ENCODE measurements around the gene CFAP97.
A peak's percentile ranks its signal among the peaks of the same experiment; 100 is the strongest.

Gene CFAP97

DNA sequence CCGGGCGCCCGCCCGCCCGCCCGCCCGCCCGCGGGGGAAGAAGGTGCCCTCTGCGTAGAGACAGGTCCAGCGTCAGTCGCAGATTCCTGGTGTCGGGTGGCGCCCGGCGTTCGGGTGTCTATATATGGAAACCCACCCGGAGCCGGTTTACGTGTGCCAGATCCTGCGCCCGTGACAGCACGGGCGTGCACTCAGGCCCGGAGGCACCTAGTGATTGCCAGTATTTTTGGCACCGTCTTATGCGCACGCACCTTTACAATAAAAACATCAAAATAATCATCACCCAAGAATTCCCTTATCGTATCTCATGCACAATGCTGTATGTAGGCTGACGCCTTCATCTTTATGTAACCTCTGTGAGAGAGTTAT lies 60.2 kb downstream of the CFAP97 start:
- TF ChIP-seq EZH2 (IDR thresholded peaks at IDR 0.05), result no peak
- TF ChIP-seq FOXP2 (optimal IDR thresholded peaks at IDR 0.05; ENCODE audit: control extremely low read depth, extremely low read length, insufficient read depth), result no peak
- TF ChIP-seq POLR2AphosphoS5 (IDR thresholded peaks at IDR 0.05; ENCODE audit: borderline replicate concordance, low read depth, low read length), result no peak
- Histone ChIP-seq H3K4me3 (peak overlapping the region; percentile 89), H3K36me3 (ENCODE audit: insufficient read depth, low read length) (0 out of 2 replicates have a peak, but pooled peaks cover 5% of the 10 kb centered on the region), H3K27ac (no peak overlapping the region), H3K9ac (ENCODE audit: insufficient read length) (peak overlapping the region; percentile 69), H3K9me3 (ENCODE audit: low read depth, low read length) (no peaks in the 10 kb centered on the region)
- no peak for DNase-seq (ENCODE audit: low read depth, low spot score)

DNA sequence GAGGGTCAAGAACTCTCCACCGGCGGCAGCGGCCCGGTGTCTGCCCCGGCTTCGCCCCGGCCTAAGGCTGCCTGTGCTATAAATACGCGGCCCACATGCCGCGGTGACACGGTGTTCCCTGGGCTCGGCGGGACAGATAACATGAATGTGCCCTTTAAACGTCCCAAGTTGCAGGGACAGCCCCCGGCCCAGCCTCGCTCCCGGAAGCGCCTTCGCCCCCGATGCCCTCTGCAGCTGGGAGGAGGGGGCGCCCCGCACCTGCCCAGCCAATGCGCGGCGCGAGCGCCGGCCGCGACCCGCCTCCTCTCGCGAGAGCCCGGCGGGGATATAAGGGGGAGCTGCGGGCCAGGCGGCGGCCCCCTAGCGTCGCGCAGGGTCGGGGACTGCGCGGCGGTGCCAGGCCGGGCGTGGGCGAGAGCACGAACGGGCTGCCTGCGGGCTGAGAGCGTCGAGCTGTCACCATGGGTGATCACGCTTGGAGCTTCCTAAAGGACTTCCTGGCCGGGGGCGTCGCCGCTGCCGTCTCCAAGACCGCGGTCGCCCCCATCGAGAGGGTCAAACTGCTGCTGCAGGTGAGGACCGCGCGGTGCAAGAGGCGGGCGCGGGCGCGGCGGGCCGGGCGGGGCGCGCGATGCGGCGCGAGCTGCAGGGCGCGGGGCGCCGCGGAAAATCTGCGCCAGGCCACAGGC lies 60.7 kb downstream of the CFAP97 start, which contains the start of gene SLC25A4:
TSS of gene SLC25A4 (plus strand) at position 355 of the 689 bp plus-strand sequence. CDS start at position 462, 107 bp downstream.
- Histone ChIP-seq H3K27ac (no peak within 1 kb of the TSS), H3K9me3 (ENCODE audit: low read depth, low read length) (no peaks in the 10 kb centered on the region), H3K4me3 (peak within 1 kb of the TSS; percentile 89), H3K36me3 (ENCODE audit: insufficient read depth, low read length) (0 out of 2 replicates have a peak, but pooled peaks cover 5% of the 10 kb centered on the region), H3K9ac (ENCODE audit: insufficient read length) (peak within 1 kb of the TSS; percentile 72)
- DNase-seq (ENCODE audit: low read depth, low spot score), result no peak
- TF ChIP-seq EZH2 (IDR thresholded peaks at IDR 0.05) (no peak), FOXP2 (optimal IDR thresholded peaks at IDR 0.05; ENCODE audit: control extremely low read depth, extremely low read length, insufficient read depth) (peak; percentile 16), POLR2AphosphoS5 (IDR thresholded peaks at IDR 0.05; ENCODE audit: borderline replicate concordance, low read depth, low read length) (peak; percentile 88)

DNA sequence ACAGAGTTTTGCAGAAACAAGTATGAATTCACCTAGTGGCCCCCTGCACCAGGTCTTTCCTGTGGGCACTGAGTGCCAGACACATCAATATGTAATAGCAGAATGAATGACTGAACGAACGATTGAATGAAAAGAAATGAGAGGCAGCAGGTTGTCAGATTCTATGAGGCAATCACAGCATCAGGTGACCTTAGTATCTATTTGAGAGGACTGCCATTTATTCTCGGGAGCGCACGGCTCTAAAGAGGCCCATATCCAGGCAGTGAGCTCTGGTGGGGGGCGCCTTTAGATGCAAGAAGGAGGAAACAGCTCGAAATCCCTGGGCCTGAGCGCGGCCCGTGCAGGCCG lies 61.3 kb downstream of the CFAP97 start:
- H3K27ac ChIP-seq, result no peak overlapping the region
- H3K36me3 ChIP-seq (ENCODE audit: insufficient read depth, low read length), result 0 out of 2 replicates have a peak, but pooled peaks cover 5% of the 10 kb centered on the region
- no peak for TF ChIP-seq FOXP2 (optimal IDR thresholded peaks at IDR 0.05; ENCODE audit: control extremely low read depth, extremely low read length, insufficient read depth)
- TF ChIP-seq EZH2 (IDR thresholded peaks at IDR 0.05), result no peak
- no peak for TF ChIP-seq POLR2AphosphoS5 (IDR thresholded peaks at IDR 0.05; ENCODE audit: borderline replicate concordance, low read depth, low read length)
- peak overlapping the region; percentile 72 for H3K9ac ChIP-seq (ENCODE audit: insufficient read length)
- no peak for DNase-seq (ENCODE audit: low read depth, low spot score)
- H3K9me3 ChIP-seq (ENCODE audit: low read depth, low read length), result no peaks in the 10 kb centered on the region
- peak overlapping the region; percentile 89 for H3K4me3 ChIP-seq

DNA sequence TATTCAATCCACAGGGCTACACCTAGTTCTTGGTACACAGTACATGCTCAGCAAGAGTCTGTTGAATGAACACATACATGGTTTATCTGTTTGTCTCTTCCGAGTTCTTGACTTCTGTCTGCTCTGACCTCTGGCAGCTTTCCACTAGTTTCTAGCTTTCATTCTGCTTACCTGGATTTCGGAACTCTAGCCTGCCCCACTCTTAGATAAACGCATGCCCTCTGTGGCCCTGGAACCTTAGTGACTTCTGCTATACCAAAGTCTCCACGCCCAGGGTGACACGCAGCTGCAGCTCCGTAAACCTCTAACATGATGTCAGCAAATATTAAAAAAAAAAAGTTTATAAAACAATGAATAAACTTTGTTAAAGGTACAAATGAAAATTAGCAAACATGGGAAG lies 62.0 kb downstream of the CFAP97 start:
- H3K9me3 ChIP-seq (ENCODE audit: low read depth, low read length), result no peaks in the 10 kb centered on the region
- no peak overlapping the region for H3K4me3 ChIP-seq
- no peak overlapping the region for H3K9ac ChIP-seq (ENCODE audit: insufficient read length)
- no peak overlapping the region for H3K27ac ChIP-seq
- 0 out of 2 replicates have a peak, but pooled peaks cover 4% of the 10 kb centered on the region for H3K36me3 ChIP-seq (ENCODE audit: insufficient read depth, low read length)
- no peak for TF ChIP-seq POLR2AphosphoS5 (IDR thresholded peaks at IDR 0.05; ENCODE audit: borderline replicate concordance, low read depth, low read length)
- no peak for TF ChIP-seq EZH2 (IDR thresholded peaks at IDR 0.05)
- no peak for TF ChIP-seq FOXP2 (optimal IDR thresholded peaks at IDR 0.05; ENCODE audit: control extremely low read depth, extremely low read length, insufficient read depth)
- no peak for DNase-seq (ENCODE audit: low read depth, low spot score)

DNA sequence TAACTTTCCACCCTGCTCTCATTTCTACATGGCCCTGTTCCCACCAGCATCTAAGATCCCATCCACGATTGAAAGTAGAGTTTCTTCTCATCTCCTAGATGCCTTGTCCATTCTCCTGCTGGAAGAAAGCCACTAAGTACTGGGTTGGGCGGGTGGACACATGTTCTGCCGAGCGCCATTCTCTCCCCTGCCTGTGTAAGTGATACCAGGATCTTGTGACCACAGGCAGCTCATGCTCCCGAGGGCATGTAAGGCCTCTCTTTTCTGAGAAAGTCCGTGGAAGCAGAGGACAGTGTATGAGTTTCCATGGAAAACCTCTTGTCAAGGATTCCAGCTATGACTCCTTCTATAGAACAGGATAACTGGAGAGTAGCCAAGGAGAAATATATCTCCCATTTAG lies 64.1 kb downstream of the CFAP97 start:
- no peak overlapping the region for H3K4me3 ChIP-seq
- H3K27ac ChIP-seq, result no peak overlapping the region
- no peaks in the 10 kb centered on the region for H3K36me3 ChIP-seq (ENCODE audit: insufficient read depth, low read length)
- H3K9me3 ChIP-seq (ENCODE audit: low read depth, low read length), result no peaks in the 10 kb centered on the region
- DNase-seq (ENCODE audit: low read depth, low spot score), result no peak
- no peak for TF ChIP-seq FOXP2 (optimal IDR thresholded peaks at IDR 0.05; ENCODE audit: control extremely low read depth, extremely low read length, insufficient read depth)
- TF ChIP-seq EZH2 (IDR thresholded peaks at IDR 0.05), result no peak
- TF ChIP-seq POLR2AphosphoS5 (IDR thresholded peaks at IDR 0.05; ENCODE audit: borderline replicate concordance, low read depth, low read length), result no peak
- H3K9ac ChIP-seq (ENCODE audit: insufficient read length), result no peak overlapping the region

DNA sequence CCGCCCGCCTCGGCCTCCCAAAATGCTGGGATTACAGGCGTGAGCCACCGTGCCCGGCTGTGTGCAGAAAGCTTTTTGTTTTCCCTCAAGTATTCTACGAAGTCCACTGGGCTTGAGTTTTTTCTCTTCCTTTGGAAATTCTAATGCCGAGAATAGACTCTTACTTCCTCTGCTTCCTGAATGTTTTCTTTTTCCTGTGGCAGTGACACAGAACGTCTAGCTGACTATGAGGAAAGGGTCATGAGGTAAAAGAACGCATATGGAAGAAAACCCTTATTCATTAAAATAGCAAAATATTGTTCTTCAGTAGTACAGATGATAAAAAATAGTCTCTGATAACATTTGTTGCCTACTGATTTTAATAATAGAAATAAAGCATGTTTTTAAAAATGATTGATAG lies 65.6 kb downstream of the CFAP97 start:
- Histone ChIP-seq H3K27ac (no peak overlapping the region), H3K36me3 (ENCODE audit: insufficient read depth, low read length) (no peaks in the 10 kb centered on the region), H3K9me3 (ENCODE audit: low read depth, low read length) (no peaks in the 10 kb centered on the region), H3K9ac (ENCODE audit: insufficient read length) (no peak overlapping the region), H3K4me3 (no peak overlapping the region)
- TF ChIP-seq EZH2 (IDR thresholded peaks at IDR 0.05) (no peak), POLR2AphosphoS5 (IDR thresholded peaks at IDR 0.05; ENCODE audit: borderline replicate concordance, low read depth, low read length) (no peak), FOXP2 (optimal IDR thresholded peaks at IDR 0.05; ENCODE audit: control extremely low read depth, extremely low read length, insufficient read depth) (no peak)
- no peak for DNase-seq (ENCODE audit: low read depth, low spot score)

DNA sequence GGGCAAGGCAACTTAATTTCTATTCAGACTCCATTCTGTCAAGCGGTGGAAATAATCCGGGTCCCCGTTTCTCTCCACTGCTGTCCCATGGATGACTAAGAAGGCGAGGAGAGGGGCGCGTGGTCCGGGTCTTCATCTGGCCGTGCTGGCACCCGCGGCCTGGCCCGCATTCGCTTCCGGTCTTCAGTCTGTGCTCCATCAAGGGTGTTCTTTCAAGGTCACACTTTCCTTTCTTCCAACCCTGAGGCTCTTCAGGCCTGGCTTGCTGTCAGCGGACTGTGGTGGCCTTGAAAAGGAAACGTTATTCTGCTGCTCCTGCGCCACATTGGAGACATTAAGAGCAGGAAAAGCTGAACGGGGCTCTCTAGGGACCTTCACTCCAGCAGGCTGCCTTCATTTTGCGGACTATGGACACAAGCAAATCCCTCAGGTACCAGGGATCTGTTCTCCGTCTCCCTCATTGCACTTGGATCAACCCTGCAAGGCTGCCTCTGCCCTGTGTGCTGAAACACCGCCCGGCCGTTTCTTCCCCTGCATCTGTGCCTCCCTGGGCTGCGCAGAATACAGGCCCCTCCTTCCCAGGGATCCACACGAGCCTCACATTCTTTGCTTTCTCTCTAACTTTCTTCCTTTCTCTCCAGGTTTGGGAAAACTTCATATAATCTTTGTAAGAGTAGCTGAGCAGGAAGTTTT lies 66.4 kb downstream of the CFAP97 start:
- Histone ChIP-seq H3K27ac (no peak overlapping the region), H3K36me3 (ENCODE audit: insufficient read depth, low read length) (no peaks in the 10 kb centered on the region), H3K9me3 (ENCODE audit: low read depth, low read length) (no peaks in the 10 kb centered on the region), H3K9ac (ENCODE audit: insufficient read length) (no peak overlapping the region), H3K4me3 (no peak overlapping the region)
- TF ChIP-seq POLR2AphosphoS5 (IDR thresholded peaks at IDR 0.05; ENCODE audit: borderline replicate concordance, low read depth, low read length), result no peak
- TF ChIP-seq EZH2 (IDR thresholded peaks at IDR 0.05), result no peak
- no peak for TF ChIP-seq FOXP2 (optimal IDR thresholded peaks at IDR 0.05; ENCODE audit: control extremely low read depth, extremely low read length, insufficient read depth)
- no peak for DNase-seq (ENCODE audit: low read depth, low spot score)

DNA sequence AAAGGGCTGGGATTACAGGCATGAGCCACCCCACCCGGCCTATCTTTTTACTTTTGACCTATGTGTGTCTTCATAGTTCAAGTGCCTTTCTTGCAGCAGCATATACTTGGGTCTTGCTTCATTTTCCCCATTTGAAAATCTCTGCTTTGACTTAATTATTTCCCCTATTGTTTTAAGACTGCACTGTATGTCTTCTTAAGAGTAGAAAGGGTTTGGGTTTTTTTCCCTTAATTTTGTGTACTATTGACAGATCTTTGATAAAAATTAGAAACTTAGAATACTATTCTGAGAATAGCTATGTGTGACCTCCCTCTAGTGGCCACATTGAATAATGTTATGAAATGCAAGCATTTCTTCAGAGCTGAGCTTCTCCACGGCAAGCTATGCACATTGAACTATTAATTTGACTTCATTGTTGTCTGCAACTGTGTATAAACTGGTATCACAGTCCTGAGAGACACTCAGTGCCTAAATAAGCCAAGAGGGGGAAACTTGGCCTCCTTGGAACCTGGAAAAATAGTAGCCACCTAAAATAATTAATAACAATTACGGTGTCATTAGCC lies 69.4 kb downstream of the CFAP97 start:
- Histone ChIP-seq H3K9ac (ENCODE audit: insufficient read length) (no peak overlapping the region), H3K27ac (no peak overlapping the region), H3K9me3 (ENCODE audit: low read depth, low read length) (no peaks in the 10 kb centered on the region), H3K36me3 (ENCODE audit: insufficient read depth, low read length) (no peaks in the 10 kb centered on the region), H3K4me3 (no peak overlapping the region)
- no peak for TF ChIP-seq POLR2AphosphoS5 (IDR thresholded peaks at IDR 0.05; ENCODE audit: borderline replicate concordance, low read depth, low read length)
- no peak for TF ChIP-seq FOXP2 (optimal IDR thresholded peaks at IDR 0.05; ENCODE audit: control extremely low read depth, extremely low read length, insufficient read depth)
- no peak for TF ChIP-seq EZH2 (IDR thresholded peaks at IDR 0.05)
- DNase-seq (ENCODE audit: low read depth, low spot score), result peak; percentile 45
